DLD1 (cell line): ENCODE results near the gene SNX25.
"Not testable (repeated sequence)": the region's sequence is repeated elsewhere in the genome, so short reads cannot be mapped to it uniquely, and the experiment has no call there.

Experiments
- in situ Hi-C: cut with HindIII; loops from 2 replicates; pipeline ENCODE4 v1.10.0; 2017; ENCODE audit warnings: low sequenced_read_pairs

SNX25 gene

DNA sequence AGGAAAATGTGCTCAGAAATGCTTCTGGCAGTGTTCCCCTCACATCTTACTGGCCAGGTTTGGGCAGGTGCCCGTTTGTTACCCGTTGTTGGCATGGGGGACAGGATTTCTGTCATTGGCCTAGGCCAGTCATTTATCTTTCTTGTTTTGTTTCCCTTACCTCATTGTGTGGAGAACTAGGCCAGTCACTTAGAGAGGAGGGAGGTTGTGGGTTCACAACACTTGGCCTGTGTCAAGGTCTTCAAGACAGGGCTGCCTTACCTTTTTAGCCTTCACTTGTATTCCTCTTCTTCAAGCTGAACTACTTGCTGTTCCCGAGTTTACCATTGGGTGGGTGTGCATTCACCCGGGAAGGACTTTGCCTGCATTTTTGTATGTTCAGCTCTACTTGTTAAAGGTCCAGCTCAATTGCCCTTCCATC is 17.7 kb downstream of the SNX25 start:
- in situ Hi-C loops, result no loop called here

- in situ Hi-C loops, result no loop called here
Measured at GRCh38 chr4:185227713-185228278, 18.4 kb downstream of the SNX25 start.

DNA sequence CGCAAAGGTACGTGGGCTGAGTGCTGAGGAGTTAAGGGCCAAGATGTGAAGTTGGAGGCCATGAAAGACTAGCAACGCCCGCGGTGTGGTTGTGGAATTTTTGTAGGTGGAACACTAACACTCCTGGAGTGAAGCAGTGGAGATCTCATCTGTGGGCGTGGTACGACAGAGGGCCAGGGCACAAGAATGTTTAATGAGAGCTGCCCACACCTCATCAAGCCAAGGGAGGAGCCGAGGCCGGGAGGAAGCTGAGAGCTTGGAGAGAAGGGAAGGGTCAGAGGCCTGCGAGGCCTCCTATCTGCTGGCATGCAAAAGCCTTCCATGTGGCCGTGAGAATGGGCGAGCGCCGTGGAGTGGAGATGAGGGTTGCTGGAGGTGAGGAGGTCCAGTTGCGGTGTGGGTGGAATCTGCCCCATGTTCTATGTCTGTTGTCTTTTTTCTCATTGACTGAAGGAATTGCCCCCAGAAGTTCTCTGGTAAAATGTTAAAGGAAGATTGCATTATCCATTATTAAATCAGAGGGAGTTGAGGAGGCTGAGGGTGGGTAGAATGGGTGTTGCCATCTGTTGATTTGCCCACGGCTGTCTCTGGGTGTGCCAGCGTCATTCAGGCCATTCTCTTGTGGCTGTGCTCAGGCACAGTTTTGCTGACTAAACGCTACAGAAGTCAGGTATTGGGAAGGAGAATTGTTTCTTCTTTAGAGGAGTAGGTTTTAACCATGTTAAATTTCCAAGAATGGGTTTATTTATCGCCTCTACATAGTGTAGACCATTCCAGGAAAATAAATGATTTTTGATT is 19.8 kb downstream of the SNX25 start:
- in situ Hi-C loops, result no loop called here

GRCh38 chr4:185232370-185232769 is 23.0 kb downstream of the SNX25 start:
- in situ Hi-C loops, result no loop called here

DNA sequence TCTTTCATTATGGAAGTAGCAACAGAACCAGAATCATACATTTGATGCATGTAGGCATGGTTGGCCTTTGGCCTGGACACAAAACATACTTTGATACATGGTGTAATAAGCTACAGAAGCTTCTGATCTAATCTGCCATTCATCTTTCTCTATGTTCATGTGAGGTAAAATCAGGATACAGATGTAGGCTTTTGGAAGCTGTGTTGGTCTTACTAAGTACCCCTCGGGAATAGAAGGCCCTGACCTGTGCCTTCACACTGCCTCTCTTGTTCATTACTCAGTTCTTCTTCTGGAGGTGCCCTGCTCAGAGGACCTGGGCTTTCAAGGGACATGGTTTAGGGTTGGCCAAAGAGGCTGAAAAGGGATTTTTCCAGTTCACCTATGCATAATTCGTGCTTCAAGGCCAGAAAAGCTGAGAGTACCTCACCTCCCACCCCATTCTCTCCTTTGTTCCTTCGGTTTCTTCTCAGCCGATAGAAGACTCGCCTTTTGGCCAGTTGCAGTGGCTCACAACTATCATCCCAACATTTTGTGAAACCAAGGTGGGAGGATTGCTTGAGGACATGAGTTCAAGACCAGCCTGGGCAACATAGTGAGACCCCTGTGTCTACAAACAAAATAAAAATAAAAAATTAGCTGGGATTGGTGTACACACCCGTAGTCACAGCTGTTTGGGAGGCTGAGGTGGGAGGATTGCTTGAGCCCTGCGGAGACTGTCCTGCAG is 25.9 kb downstream of the SNX25 start:
- in situ Hi-C loops, result no loop called here

DNA sequence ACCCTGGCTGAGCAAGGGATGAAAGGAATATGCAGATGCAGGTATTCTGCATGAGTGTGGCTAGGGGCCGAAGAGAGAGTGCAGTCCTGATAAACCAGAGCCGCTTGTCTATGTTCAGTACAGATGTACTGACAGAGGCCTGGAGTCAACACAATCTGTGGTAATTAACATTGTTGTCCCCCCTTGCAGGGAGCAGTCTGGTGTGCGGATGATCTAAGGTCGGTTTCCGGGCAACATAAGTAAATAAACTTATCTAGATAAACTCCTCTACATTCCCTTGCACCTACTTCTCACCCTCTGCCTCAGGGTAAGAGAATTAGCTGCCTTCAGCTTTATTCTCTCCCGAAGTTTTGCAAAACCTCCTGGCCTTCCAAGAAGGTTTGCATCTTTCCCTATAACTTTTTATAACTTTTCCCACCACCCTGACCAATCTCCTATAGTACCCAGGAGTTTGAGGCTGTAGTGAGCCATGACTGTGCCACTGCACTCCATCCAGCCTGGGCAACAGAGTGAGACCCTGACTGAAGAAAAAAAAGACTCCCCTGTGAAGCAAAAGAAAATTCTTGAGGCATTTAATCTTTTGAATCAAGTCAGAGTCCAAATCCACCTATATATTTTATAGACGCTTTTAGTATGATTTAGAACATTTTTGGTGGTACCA is 26.6 kb downstream of the SNX25 start:
- in situ Hi-C loops, result no loop called here

GRCh38 chr4:185237175-185237574 is 27.8 kb downstream of the SNX25 start:
- in situ Hi-C loops, result no loop called here

DNA sequence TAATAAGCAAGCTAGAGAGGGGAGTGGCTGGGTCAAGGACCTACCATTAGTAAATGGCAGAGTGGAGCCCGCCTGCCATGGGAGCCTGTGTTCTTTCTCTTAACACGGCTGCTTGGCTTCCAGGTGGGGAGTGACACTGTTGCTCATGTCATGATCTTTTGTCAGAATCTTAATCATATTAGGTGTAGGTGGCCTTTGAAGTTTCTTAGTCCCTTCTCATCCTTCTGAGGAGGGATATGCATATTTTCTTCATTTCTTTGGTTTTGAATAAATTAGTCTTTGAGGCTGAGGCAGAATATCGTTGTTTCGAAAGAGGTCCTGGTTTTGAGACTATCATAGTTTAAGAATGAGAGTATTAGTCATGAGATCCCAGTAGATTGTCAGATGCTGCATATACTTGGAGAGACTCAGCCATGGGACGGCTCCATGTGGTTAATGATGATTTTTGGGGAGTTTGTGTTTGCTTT is 28.9 kb downstream of the SNX25 start:
- in situ Hi-C loops, result no loop called here

- in situ Hi-C loops, result no loop called here
Measured at GRCh38 chr4:185238750-185239149, 29.4 kb downstream of the SNX25 start.

DNA sequence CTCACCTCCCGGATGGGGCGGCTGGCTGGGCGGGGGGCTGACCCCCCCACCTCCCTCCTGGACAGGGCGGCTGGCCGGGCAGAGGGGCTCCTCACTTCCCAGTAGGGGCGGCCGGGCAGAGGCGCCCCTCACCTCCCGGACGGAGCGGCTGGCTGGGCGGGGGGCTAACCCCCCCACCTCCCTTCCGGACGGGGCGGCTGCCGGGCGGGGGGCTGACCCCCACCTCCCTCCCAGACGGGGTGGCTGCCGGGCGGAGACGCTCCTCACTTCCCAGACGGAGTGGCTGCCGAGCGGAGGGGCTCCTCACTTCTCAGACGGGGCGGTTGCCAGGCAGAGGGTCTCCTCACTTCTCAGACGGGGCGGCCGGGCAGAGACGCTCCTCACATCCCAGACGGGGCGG is 31.1 kb downstream of the SNX25 start:
- in situ Hi-C loops, result not testable (repeated sequence)

- in situ Hi-C loops, result no loop called here
Measured at GRCh38 chr4:185242749-185243533, 33.5 kb downstream of the SNX25 start.

DNA sequence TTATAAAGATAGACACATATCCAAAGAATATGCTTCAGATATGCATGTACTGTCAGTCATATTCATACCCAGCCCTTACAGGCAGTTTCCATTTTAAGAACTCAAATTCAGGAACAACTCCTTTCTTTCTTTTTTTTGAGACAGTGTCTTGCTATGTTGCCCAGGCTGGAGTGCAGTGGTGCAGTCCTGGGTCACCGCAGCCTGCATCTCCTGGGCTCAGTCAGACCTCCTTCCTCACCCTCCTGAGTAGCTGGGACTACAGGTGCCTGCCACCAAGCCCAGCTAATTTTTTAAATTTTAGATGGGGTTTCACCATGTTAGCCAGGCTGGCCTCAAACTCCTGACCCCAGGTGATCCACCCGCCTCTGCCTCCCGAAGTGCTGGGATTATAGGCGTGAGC is 34.5 kb downstream of the SNX25 start:
- in situ Hi-C loops, result no loop called here

GRCh38 chr4:185244763-185245162 is 35.4 kb downstream of the SNX25 start:
- in situ Hi-C loops, result no loop called here

DNA sequence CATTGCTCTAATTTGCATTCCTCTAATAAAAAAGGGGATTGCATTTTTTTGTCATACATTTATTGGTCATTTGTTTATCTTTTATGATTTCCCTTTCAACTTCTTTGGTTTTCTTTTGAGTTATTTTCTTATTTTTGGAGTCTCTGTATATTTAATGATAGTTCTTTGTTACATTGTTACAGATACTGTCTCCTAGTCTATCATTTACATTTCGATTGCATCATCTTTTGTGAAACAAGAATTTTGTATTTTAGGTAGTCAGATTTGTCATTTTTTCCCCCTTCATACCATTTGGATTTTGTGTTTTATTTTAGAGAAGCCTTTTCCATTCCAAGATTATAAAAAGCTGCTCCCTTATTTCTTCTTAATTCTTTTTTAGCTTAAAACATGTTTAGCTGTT is 37.1 kb downstream of the SNX25 start:
- in situ Hi-C loops, result no loop called here

- in situ Hi-C loops, result no loop called here
Measured at GRCh38 chr4:185247151-185247550, 37.8 kb downstream of the SNX25 start.

DNA sequence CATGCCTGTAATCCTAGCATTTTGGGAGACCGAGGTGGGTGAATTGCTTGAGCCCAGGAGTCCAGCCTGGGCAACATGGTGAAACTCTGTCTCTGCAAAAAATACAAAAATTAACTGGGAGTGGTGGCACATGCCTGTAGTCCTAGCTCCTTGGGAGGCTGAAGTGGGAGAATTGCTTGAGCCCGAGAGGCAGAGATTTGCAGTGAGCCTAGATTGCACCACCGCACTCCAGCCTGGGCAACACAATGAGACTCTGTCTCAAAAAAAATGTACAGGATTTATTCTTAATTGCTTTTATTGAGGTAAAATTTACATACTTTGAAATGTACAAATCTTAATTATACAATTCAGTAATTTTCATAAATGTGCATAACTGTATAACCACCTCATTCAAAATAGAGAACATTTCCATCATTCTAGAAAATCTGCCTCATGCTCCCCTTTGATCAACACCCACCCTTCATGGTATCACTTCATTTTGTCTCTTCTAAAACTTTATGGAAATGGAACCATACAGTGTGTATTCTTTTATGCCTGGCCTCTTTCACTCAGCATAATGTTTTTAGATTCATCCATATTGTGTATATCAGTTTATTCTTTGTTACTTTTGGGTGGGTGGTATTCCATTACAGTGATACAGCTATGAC is 39.1 kb downstream of the SNX25 start:
- in situ Hi-C loops, result no loop called here

- in situ Hi-C loops, result no loop called here
Measured at GRCh38 chr4:185249105-185249504, 39.7 kb downstream of the SNX25 start.

GRCh38 chr4:185254434-185254833 is 45.0 kb downstream of the SNX25 start:
- in situ Hi-C loops, result no loop called here

DNA sequence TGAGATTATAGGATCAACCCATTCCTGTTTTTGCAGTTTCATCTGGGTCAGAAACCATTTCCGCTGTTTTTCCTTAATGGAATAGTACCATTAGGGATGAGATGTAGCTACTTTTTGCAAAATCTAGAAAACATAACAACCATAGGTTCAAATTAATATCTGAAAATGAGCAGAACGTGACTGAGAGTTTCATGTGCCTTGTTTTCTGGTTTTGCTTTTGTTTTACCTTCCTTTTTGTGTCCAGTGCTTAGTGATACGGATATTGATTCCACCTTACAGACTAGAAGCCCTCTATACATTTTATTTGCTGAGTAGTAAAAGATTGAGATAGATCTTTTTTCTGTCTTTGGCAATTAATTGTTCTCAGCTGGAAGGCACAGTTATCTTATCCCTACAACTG is 46.5 kb downstream of the SNX25 start:
- in situ Hi-C loops, result no loop called here

GRCh38 chr4:185256446-185256845 is 47.0 kb downstream of the SNX25 start:
- in situ Hi-C loops, result no loop called here
